K562 treated with DMSO at 1 percent for 12 hours (cell line): ENCODE measurements around the gene KLF8. TPM values are rescaled to one million over a fixed set of nuclear protein-coding genes. Genes with fewer than 3 reads are reported as not detected.

ENCODE experiments used
- total RNA-seq: library from RNA; unstranded; fragments of 300-600 nt; gene quantifications from 2 replicates; pipeline ENCODE4 v1.2.3, GENCODE V29; 2022; ENCODE audit not compliant: insufficient read depth

Gene KLF8
- total RNA-seq, result not detected in 2 replicates

DNA sequence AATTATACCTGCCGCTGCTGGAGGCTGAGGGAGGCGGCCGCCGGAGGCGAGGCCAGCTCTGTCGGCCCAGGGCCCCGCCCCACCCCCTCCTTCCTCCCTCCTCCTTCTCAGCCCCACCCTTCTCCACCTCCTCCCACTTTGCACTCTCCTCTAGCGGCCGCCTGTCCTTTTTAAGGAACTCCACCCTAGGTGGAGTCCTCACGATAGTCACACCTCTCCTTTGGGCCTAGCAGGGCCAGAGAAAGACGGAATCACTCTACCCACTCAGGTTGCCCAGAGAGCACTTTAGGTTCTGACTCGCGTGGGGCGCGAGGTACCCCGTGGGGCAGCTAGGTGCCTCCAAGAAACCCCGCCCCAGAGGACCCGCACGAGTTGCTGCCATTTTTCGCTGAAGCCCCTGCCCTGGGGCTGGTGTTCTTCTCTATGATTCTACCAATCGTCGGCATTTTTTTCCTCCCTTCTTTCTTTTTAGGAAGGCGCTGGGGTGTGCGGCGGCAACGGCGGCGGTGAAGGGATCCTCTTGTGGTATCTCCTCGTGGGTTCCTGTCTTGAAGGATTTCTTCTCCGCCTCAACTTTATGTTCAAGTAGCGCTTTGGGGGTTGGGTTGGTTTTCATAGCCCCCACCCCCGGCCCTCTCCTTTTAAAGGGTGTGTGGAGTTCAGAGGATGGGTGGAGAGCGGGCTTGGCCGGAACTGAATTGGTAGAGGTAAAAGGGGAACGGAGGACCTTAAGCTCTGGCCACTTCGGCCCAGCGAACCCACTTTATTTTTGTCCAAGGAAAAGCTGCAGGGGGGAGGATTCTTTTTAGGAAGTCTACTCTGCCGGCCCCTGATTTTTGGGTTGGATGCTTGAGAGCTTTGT, at the start of gene KLF8:
TSS of gene KLF8 (plus strand) at position 136 of the 862 bp plus-strand sequence. CDS start 979 bp downstream, outside the sequence.

